Measurements from ENCODE around the gene DSTN. TPM values are rescaled to one million over a fixed set of nuclear protein-coding genes. Genes with fewer than 3 reads are reported as not detected.

DSTN gene
- total RNA-seq, 1 donor from 2014 or later = 165 TPM

GRCh38 chr20:17545127-17545526, 24.7 kb upstream of the DSTN start:
- no peak for DNase-seq (ENCODE audit: low spot score)

GRCh38 chr20:17549131-17549530, 20.7 kb upstream of the DSTN start:
- no peak for DNase-seq (ENCODE audit: low spot score)

GRCh38 chr20:17555106-17555505, 14.8 kb upstream of the DSTN start:
- no peak for DNase-seq (ENCODE audit: low spot score)

- DNase-seq (ENCODE audit: low spot score) = no peak
Observed at GRCh38 chr20:17556837-17557674, 12.8 kb upstream of the DSTN start.

- no peak for DNase-seq (ENCODE audit: low spot score)
Observed at GRCh38 chr20:17557675-17558006, 12.2 kb upstream of the DSTN start.

GRCh38 chr20:17558154-17558940, 11.5 kb upstream of the DSTN start:
- DNase-seq (ENCODE audit: low spot score) = no peak

GRCh38 chr20:17558941-17559304, 11.0 kb upstream of the DSTN start:
- no peak for DNase-seq (ENCODE audit: low spot score)

GRCh38 chr20:17559338-17559737, 10.5 kb upstream of the DSTN start:
- no peak for DNase-seq (ENCODE audit: low spot score)

- DNase-seq (ENCODE audit: low spot score) = no peak
Observed at GRCh38 chr20:17560344-17561074, 9.4 kb upstream of the DSTN start.

GRCh38 chr20:17562804-17563305, 7.0 kb upstream of the DSTN start:
- DNase-seq (ENCODE audit: low spot score) = no peak

GRCh38 chr20:17565169-17565845, 4.6 kb upstream of the DSTN start:
- DNase-seq (ENCODE audit: low spot score) = no peak

- no peak for DNase-seq (ENCODE audit: low spot score)
Observed at GRCh38 chr20:17566345-17566744, 3.5 kb upstream of the DSTN start.

GRCh38 chr20:17568045-17568788, 1.7 kb upstream of the DSTN start:
- DNase-seq (ENCODE audit: low spot score) = no peak

GRCh38 chr20:17568972-17569521, 828 bp upstream of the DSTN start:
- peak; percentile 93 for DNase-seq (ENCODE audit: low spot score)

- peak; percentile 92 for DNase-seq (ENCODE audit: low spot score)
Observed at GRCh38 chr20:17570347-17571152, 675 bp downstream of the DSTN start.

- DNase-seq (ENCODE audit: low spot score) = no peak
Observed at GRCh38 chr20:17571153-17571527, 1.3 kb downstream of the DSTN start.

- DNase-seq (ENCODE audit: low spot score) = no peak
Observed at GRCh38 chr20:17572034-17572638, 2.3 kb downstream of the DSTN start.

GRCh38 chr20:17573463-17573862, 3.6 kb downstream of the DSTN start:
- no peak for DNase-seq (ENCODE audit: low spot score)

GRCh38 chr20:17576215-17576614, 6.3 kb downstream of the DSTN start:
- DNase-seq (ENCODE audit: low spot score) = no peak

Measured in mesenteric fat pad (tissue), 1 donor.